Loucy (cell line): ENCODE data around the gene INPP5K.

Experiments used
- H2AFZ ChIP-seq: fragments of 200-600 bp; sonication (generic); 2 replicates; pipeline ENCODE4 v1.6.0; 2016; ENCODE audit warnings: antibody characterized with exemption, mild to moderate bottlenecking, low read length, moderate library complexity
- H3F3A ChIP-seq: fragments of 200-600 bp; 2 replicates; pipeline ENCODE4 v1.6.0; 2016; ENCODE audit warnings: antibody characterized with exemption, low read depth, mild to moderate bottlenecking
- H3K27me3 ChIP-seq: fragments of 200-600 bp; sonication (generic); 2 replicates; pipeline ENCODE4 v1.6.1; 2014; ENCODE audit warnings: low read length, mild to moderate bottlenecking; ENCODE audit not compliant: insufficient read depth, poor library complexity, severe bottlenecking
- H3K36me3 ChIP-seq: fragments of 200-600 bp; sonication (generic); 2 replicates; pipeline ENCODE4 v1.6.1; 2016; ENCODE audit warnings: low read length; ENCODE audit not compliant: insufficient read depth
- H3K4me1 ChIP-seq: fragments of 200-600 bp; sonication (generic); 2 replicates; pipeline ENCODE4 v1.5.1; 2014; ENCODE audit warnings: low read length, mild to moderate bottlenecking; ENCODE audit not compliant: insufficient read depth, poor library complexity, severe bottlenecking
- H3K4me2 ChIP-seq: fragments of 200-600 bp; sonication (generic); 2 replicates; pipeline ENCODE4 v1.6.0; 2014; ENCODE audit warnings: antibody characterized with exemption, low read length, low read depth, mild to moderate bottlenecking; ENCODE audit not compliant: poor library complexity, severe bottlenecking
- H3K4me3 ChIP-seq: fragments of 200-600 bp; sonication (generic); 2 replicates; pipeline ENCODE4 v1.5.1; 2014; ENCODE audit warnings: low read length, mild to moderate bottlenecking, mixed read lengths; ENCODE audit not compliant: poor library complexity, severe bottlenecking
- H3K79me2 ChIP-seq: fragments of 200-600 bp; sonication (generic); 2 replicates; pipeline ENCODE4 v1.6.1; 2014; ENCODE audit warnings: low read length; ENCODE audit not compliant: insufficient read depth
- H3K9ac ChIP-seq: fragments of 200-600 bp; sonication (generic); 2 replicates; pipeline ENCODE4 v1.6.0; 2014; ENCODE audit warnings: mild to moderate bottlenecking, low read depth, low read length, moderate library complexity; ENCODE audit not compliant: poor library complexity, severe bottlenecking
- H3K9me2 ChIP-seq: fragments of 200-600 bp; sonication (generic); replicated peaks from 2 replicates; pipeline ENCODE4 v1.6.1; 2016; ENCODE audit warnings: low read depth, low read length, mixed read lengths
- H3K9me3 ChIP-seq: fragments of 200-600 bp; sonication (generic); 2 replicates; pipeline ENCODE4 v1.6.1; 2014; ENCODE audit warnings: mild to moderate bottlenecking, antibody characterized with exemption, low read length, low read depth; ENCODE audit not compliant: insufficient read depth
- H4K20me1 ChIP-seq: fragments of 200-600 bp; sonication (generic); 2 replicates; pipeline ENCODE4 v1.6.0; 2014; ENCODE audit warnings: antibody characterized with exemption, low read length, mild to moderate bottlenecking; ENCODE audit not compliant: insufficient read depth, poor library complexity, severe bottlenecking
- EZH2phosphoT487 ChIP-seq: fragments of 200-600 bp; IDR thresholded peaks from 2 replicates; pipeline ENCODE4 v1.6.1; 2018; ENCODE audit warnings: antibody characterized with exemption, mild to moderate bottlenecking, moderate library complexity, borderline replicate concordance
- TF ChIP-seq, protein P1 (sequence below): fragments of 200-600 bp; sonication (generic); conservative IDR thresholded peaks from 2 replicates; pipeline ENCODE4 v1.5.1; 2014; ENCODE audit warnings: mild to moderate bottlenecking, antibody characterized with exemption, low read length

Gene INPP5K

DNA sequence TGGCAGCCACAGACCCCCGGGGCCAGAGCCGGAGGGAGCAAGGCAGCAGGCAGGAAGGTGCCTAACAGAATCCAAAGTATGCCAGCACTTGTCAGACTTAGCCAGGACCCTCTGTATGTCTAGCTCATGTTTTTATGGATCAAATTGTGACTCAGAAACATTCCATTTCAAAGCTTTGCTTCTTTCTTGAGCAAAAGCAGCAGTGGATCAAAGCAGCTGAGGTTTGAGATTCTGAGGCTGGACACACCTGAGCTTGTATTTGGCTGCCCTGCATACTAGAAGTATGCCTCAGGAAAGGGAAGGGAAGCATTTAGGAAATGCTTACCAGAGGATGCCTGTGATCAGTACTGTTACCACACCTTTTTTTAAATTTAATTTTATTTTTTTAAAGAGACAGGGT is 18.2 kb downstream of the INPP5K start:
- no peaks in the 10 kb centered on the region for H3F3A ChIP-seq
- H3K27me3 ChIP-seq: no peaks in the 10 kb centered on the region
- H3K4me1 ChIP-seq: peaks cover 6% of the 10 kb centered on the region
- no peaks in the 10 kb centered on the region for H3K79me2 ChIP-seq
- H3K4me2 ChIP-seq: no peak overlapping the region
- TF ChIP-seq, protein P1, sequence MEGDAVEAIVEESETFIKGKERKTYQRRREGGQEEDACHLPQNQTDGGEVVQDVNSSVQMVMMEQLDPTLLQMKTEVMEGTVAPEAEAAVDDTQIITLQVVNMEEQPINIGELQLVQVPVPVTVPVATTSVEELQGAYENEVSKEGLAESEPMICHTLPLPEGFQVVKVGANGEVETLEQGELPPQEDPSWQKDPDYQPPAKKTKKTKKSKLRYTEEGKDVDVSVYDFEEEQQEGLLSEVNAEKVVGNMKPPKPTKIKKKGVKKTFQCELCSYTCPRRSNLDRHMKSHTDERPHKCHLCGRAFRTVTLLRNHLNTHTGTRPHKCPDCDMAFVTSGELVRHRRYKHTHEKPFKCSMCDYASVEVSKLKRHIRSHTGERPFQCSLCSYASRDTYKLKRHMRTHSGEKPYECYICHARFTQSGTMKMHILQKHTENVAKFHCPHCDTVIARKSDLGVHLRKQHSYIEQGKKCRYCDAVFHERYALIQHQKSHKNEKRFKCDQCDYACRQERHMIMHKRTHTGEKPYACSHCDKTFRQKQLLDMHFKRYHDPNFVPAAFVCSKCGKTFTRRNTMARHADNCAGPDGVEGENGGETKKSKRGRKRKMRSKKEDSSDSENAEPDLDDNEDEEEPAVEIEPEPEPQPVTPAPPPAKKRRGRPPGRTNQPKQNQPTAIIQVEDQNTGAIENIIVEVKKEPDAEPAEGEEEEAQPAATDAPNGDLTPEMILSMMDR: no peak
- TF ChIP-seq EZH2phosphoT487: no peak
- H3K9me2 ChIP-seq: no peaks in the 10 kb centered on the region
- H3K36me3 ChIP-seq: peaks cover 4% of the 10 kb centered on the region; the same call in 1 of the 2 replicates
- no peak overlapping the region for H3K4me3 ChIP-seq
- H3K9me3 ChIP-seq: no peaks in the 10 kb centered on the region
- no peak overlapping the region for H3K9ac ChIP-seq
- no peaks in the 10 kb centered on the region for H4K20me1 ChIP-seq
- no peak overlapping the region for H2AFZ ChIP-seq

DNA sequence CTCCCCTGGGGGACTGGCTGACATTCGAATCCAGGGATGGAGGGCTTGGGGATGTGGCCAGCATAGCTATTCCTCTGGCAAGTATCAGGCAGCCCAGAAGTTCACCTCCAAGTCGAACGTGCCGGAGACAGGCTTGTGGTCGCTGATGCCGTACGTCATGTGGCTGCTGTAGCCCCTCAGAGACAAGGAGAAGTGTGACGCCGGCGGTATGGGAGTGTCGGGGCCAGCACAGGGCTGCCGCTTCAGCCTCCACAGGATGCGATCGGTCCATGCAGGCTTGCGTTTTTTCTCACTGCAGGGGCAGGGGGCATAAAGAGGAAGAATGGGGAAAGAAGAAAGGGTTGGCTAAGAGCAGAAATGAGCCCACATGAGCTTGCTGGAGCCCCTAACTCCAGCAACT is 18.6 kb downstream of the INPP5K start:
- Histone ChIP-seq H3K36me3 (peaks cover 4% of the 10 kb centered on the region; the same call in 1 of the 2 replicates), H3K9ac (no peak overlapping the region)

DNA sequence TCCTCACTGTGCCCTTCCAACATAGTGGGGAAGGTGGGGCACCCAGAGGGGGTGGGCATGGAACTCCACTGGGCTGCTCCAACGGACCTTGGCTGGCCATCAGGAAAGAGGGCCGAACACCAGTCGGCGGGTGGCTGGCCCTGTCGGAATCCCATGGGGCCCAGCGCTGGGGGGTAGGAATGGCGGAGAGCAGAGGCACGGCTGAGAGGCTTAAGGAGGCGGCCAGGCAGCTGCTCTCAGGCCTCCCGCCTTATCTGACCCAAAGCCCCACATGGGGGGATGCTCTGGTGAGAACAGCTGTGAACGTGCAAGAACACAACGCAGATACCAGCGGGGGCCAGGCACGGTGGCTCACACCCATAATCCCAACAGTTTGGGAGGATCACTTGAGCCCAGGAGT is 19.5 kb downstream of the INPP5K start:
- Histone ChIP-seq H3K4me3 (no peak overlapping the region), H3K27me3 (no peaks in the 10 kb centered on the region), H3K36me3 (peaks cover 4% of the 10 kb centered on the region; the same call in 1 of the 2 replicates), H3K4me2 (no peak overlapping the region), H3K79me2 (no peaks in the 10 kb centered on the region), H3F3A (no peaks in the 10 kb centered on the region), H3K4me1 (peaks cover 6% of the 10 kb centered on the region), H4K20me1 (no peaks in the 10 kb centered on the region), H2AFZ (no peak overlapping the region), H3K9ac (no peak overlapping the region), H3K9me2 (no peaks in the 10 kb centered on the region), H3K9me3 (no peaks in the 10 kb centered on the region)
- TF ChIP-seq EZH2phosphoT487: no peak
- TF ChIP-seq, protein P1: no peak

More for the DNA sequence above, 18.6 kb downstream of the INPP5K start:
- TF ChIP-seq, protein P1: no peak
- TF ChIP-seq EZH2phosphoT487: no peak
- Histone ChIP-seq H3K79me2 (no peaks in the 10 kb centered on the region), H3K9me2 (no peaks in the 10 kb centered on the region), H3K4me1 (peaks cover 6% of the 10 kb centered on the region), H3K9me3 (no peaks in the 10 kb centered on the region), H3K4me2 (no peak overlapping the region), H3F3A (no peaks in the 10 kb centered on the region), H3K4me3 (no peak overlapping the region), H4K20me1 (no peaks in the 10 kb centered on the region), H2AFZ (no peak overlapping the region), H3K27me3 (no peaks in the 10 kb centered on the region)
